Uterus (tissue), 4 donors: Measurements from ENCODE around the gene APOL1. TPM values are rescaled to one million over a fixed set of nuclear protein-coding genes. Genes with fewer than 3 reads are reported as not detected.

Experiments used
- DNase-seq, 2 donors: peaks; one replicate each; pipeline ENCODE4 v3.0.0-alpha.2; 2019 to 2020
- H3K27ac ChIP-seq, 2 donors: fragments of 200-600 bp; sonication (generic); 1 replicate in 1 of 2; 2 replicates in 1 of 2; pipeline ENCODE4 v1.5.1; 2016 to 2018
- H3K27me3 ChIP-seq, 2 donors: fragments of 200-600 bp; sonication (generic); one replicate each; pipeline ENCODE4 v1.5.1; 2018 to 2019; ENCODE audit warnings: control low read depth in 1 of 2
- H3K36me3 ChIP-seq, 2 donors: fragments of 200-600 bp; sonication (generic); one replicate each; pipeline ENCODE4 v1.5.1; 2019; ENCODE audit warnings: control low read depth in 1 of 2
- H3K4me1 ChIP-seq, 2 donors: fragments of 200-600 bp; sonication (generic); one replicate each; pipeline ENCODE4 v1.5.1; 2018 to 2019; ENCODE audit warnings: control low read depth in 1 of 2
- H3K4me3 ChIP-seq, 2 donors: fragments of 200-600 bp; sonication (generic); 1 replicate in 1 of 2; 2 replicates in 1 of 2; pipeline ENCODE4 v1.5.1; 2018 to 2019; ENCODE audit warnings: mild to moderate bottlenecking in 1 of 2
- H3K9me3 ChIP-seq, 2 donors: fragments of 200-600 bp; sonication (generic); one replicate each; pipeline ENCODE4 v1.5.1; 2019; ENCODE audit warnings: control low read depth in 1 of 2
- CTCF ChIP-seq, 4 experiments: fragments of 200-600 bp in 2 of 4; fragments of 450-650 bp in 2 of 4; sonication (generic) in 2 of 4; IDR thresholded peaks; one replicate each; pipeline ENCODE4 v1.5.1; 2016 to 2019; ENCODE audit warnings: antibody characterized with exemption in 4 of 4, mild to moderate bottlenecking in 2 of 4, moderate library complexity in 1 of 4
- POLR2A ChIP-seq, 2 donors: fragments of 450-650 bp; IDR thresholded peaks; one replicate each; pipeline ENCODE4 v1.6.1; 2016; ENCODE audit warnings: antibody characterized with exemption in 2 of 2, mild to moderate bottlenecking in 1 of 2, moderate library complexity in 1 of 2
- intact Hi-C: fragments of 100-400 bp; cut with DNase I; formaldehyde crosslinking; loops from one replicate; pipeline ENCODE4 v1.15.1; 2023; ENCODE audit warnings: low total_unique reads
- total RNA-seq, 4 donors: library from RNA; depleted of rRNA in 3 of 4; stranded (reverse); fragments of >200 nt in 3 of 4; gene quantifications; one replicate each; pipeline versions ENCODE4 v1.1.0 to v1.2.4, GENCODE V29; 2014 to 2023
- donor health status: DM: yes; HTN: yes; CAD: no.

APOL1 gene
- total RNA-seq, 4 donors from 2014 or later: 9.8 to 89.7 (median 19.9) TPM

- no peaks in the 10 kb centered on the region for H3K4me1 ChIP-seq
- DNase-seq: no peak
- no peaks in the 10 kb centered on the region for H3K36me3 ChIP-seq
- TF ChIP-seq POLR2A (IDR thresholded peaks at IDR 0.05): no peak
- TF ChIP-seq CTCF (IDR thresholded peaks at IDR 0.05): no peak
- intact Hi-C loops: no loop called here
- H3K9me3 ChIP-seq: no peaks in the 10 kb centered on the region
- no peaks in the 10 kb centered on the region for H3K27me3 ChIP-seq
- H3K4me3 ChIP-seq: no peak overlapping the region
- peak overlapping the region; percentile 57 to 70 for H3K27ac ChIP-seq
These were observed 32.1 kb downstream of the APOL1 start for GRCh38 chr22:36285017-36285416.

GRCh38 chr22:36285545-36285944 lies 32.6 kb downstream of the APOL1 start:
- no peaks in the 10 kb centered on the region for H3K27me3 ChIP-seq
- intact Hi-C loops: no loop called here
- no peaks in the 10 kb centered on the region for H3K36me3 ChIP-seq
- H3K9me3 ChIP-seq: no peaks in the 10 kb centered on the region
- H3K4me1 ChIP-seq: no peaks in the 10 kb centered on the region
- no peak for DNase-seq
- peak overlapping the region; percentile 57 to 70 for H3K27ac ChIP-seq
- TF ChIP-seq POLR2A (IDR thresholded peaks at IDR 0.05): no peak
- TF ChIP-seq CTCF (IDR thresholded peaks at IDR 0.05): no peak
- H3K4me3 ChIP-seq: no peak overlapping the region

- intact Hi-C loops: no loop called here
- Histone ChIP-seq H3K4me3 (no peak overlapping the region), H3K36me3 (no peaks in the 10 kb centered on the region), H3K27ac (peak overlapping the region; percentile 57 to 70), H3K4me1 (no peaks in the 10 kb centered on the region), H3K9me3 (no peaks in the 10 kb centered on the region), H3K27me3 (no peaks in the 10 kb centered on the region)
- peak; percentile 78 to 88 for DNase-seq
- no peak for TF ChIP-seq POLR2A (IDR thresholded peaks at IDR 0.05)
- peak; percentile 72 to 92 (median 82) for TF ChIP-seq CTCF (IDR thresholded peaks at IDR 0.05)
These were observed 33.4 kb downstream of the APOL1 start for GRCh38 chr22:36286096-36286957.

- intact Hi-C loops: no loop called here
These were observed 35.1 kb downstream of the APOL1 start for GRCh38 chr22:36287881-36288515.

More at GRCh38 chr22:36287881-36288515, 35.1 kb downstream of the APOL1 start:
- Histone ChIP-seq H3K27me3 (no peaks in the 10 kb centered on the region), H3K27ac (peak overlapping the region in 1 of 2 donors; percentile 4), H3K4me3 (no peak overlapping the region), H3K9me3 (no peaks in the 10 kb centered on the region), H3K4me1 (no peaks in the 10 kb centered on the region), H3K36me3 (no peaks in the 10 kb centered on the region)
- DNase-seq: no peak
- TF ChIP-seq CTCF (IDR thresholded peaks at IDR 0.05) (no peak), POLR2A (IDR thresholded peaks at IDR 0.05) (no peak)
